ENCODE data around the gene UNC13C.

DNA sequence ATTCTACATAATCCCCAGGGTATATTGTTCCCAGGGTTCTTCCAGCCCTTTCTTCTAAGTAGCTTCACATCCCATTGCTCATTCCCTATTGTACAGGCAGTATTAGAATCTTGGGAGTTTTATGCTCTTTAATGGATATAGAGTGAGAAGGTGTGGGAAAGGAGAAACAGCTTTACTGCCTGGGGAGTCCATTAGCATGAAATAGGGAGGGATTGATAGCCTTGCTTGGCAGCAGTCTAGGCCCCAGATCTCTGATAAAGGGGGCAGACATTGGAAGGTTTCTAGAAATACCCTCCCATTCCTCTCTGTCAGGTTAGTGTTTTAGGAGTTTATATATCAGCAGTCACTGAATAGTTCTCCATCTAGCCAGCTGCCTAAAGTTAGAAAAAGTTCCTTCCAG is 334.3 kb downstream of the UNC13C start:
- TF ChIP-seq POLR2A (IDR thresholded peaks at IDR 0.05) = no peak
- TF ChIP-seq, protein P1, sequence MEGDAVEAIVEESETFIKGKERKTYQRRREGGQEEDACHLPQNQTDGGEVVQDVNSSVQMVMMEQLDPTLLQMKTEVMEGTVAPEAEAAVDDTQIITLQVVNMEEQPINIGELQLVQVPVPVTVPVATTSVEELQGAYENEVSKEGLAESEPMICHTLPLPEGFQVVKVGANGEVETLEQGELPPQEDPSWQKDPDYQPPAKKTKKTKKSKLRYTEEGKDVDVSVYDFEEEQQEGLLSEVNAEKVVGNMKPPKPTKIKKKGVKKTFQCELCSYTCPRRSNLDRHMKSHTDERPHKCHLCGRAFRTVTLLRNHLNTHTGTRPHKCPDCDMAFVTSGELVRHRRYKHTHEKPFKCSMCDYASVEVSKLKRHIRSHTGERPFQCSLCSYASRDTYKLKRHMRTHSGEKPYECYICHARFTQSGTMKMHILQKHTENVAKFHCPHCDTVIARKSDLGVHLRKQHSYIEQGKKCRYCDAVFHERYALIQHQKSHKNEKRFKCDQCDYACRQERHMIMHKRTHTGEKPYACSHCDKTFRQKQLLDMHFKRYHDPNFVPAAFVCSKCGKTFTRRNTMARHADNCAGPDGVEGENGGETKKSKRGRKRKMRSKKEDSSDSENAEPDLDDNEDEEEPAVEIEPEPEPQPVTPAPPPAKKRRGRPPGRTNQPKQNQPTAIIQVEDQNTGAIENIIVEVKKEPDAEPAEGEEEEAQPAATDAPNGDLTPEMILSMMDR (IDR thresholded peaks at IDR 0.05) = no peak

All from tibial nerve (tissue), 3 donors.